ENCODE measurements around the gene CBX8.

CBX8 gene

DNA sequence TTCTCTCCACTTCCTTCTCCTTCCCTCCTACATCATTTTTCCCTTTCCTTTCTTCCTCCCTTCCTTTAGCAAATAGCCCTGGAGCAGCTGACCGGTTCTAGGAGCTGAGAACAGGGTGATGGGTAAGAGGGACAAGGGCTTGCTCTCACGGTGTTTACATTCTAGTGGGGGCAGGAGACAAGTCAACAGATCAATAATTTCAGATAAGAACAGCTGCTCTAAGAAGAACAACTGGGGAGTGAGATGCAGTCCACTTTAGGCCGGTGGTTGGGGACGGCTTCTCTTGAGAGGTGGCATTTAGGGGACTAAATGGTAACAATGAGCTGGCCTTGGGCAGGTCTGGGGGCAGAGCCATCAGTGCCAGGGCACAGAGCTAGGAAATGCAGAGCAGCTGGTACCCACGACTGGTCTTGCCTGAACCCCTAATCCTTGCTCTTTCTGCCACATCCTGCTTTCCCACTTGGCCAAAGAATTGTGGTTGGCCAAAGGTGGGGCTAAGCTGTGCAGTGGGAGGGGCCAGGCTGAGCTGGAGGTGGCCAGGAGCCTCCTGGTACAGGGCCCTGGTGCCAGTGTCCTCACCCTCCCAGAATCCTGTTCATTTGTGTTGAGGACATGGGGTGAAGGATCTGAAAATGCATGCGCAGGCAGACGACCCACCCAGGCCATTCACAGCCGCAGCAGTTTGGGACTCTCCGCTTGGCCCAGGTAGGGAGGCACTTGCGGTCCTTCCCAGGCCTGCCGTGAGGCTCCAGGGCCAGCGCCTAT, 24.6 kb upstream of the CBX8 start:
- no peak for DNase-seq (ENCODE audit: extremely low read depth in 1 of 2, low read depth in 1 of 2)

DNA sequence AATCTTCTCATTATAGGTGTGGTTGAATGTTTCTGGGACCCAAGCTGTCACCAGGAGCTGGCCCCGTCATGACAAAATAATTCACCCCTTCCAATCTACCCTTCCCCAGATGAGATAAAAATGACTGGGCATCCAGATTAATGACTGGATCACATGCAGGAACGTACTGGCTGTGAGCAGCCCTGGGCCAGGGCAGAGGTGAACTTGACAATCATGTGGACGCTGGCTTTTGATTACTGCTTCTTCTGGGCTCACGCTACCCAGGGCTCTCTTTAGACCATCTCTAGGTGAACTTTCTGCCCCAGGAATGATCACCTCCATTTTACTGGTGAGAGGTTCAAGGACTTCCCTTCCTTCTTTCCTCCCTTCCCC, 24.1 kb upstream of the CBX8 start:
- DNase-seq (ENCODE audit: extremely low read depth in 1 of 2, low read depth in 1 of 2): no peak

DNA sequence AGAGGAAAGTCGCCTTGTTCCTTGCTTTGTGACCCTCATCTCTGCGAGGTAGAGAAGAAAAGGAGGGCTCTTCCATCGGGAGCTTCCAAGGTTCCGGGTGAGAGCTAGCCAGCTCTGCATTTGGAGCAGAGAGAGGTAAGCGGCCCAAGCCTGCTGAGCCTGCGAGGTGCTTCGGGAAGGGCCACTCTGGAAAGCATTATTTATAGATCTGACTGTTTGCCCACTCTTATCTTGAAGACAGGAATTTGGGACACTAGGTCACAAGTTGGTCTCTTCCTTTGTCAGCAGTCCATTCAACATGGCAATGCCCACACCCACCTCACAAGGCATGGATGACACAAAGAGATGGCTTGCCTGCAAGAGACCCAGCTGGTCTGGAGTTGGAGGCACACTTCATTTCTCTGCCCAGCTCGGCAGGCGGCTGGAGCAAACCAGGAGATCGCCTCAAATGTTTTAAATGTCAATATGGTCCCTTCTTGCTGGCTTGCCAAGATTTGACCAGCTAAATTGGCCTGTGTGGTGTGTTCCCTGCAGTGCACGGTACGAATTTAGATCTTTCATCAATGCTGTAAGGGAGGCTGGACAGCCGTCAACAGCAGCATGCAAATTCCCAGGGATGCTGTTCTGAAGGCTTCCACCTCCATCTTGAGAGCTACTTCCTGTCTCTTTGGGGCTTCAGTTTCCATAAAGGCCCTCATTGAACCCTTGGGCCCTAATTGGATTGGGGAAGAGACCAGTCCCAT, 22.8 kb upstream of the CBX8 start:
- no peak for DNase-seq (ENCODE audit: extremely low read depth in 1 of 2, low read depth in 1 of 2)

DNA sequence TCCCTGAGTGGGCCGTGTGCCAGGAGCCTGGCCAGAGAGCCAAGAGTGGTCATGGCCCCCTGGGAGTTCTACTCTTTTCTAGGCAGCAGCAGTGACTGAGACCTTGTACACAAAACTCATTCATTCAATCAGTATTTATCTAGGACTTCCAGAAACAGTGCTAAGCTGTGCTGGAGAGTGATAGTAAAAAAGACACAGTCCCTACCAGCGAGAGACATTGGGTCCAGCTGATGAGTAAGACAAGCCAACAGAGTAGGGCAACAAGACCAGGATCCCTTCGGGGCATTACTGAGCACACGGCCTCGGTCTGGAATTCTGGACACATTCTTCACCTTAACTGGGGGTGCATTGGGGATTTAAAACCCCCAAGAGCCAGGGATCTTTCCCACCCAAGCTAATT, 22.2 kb upstream of the CBX8 start:
- no peak for DNase-seq (ENCODE audit: extremely low read depth in 1 of 2, low read depth in 1 of 2)

DNA sequence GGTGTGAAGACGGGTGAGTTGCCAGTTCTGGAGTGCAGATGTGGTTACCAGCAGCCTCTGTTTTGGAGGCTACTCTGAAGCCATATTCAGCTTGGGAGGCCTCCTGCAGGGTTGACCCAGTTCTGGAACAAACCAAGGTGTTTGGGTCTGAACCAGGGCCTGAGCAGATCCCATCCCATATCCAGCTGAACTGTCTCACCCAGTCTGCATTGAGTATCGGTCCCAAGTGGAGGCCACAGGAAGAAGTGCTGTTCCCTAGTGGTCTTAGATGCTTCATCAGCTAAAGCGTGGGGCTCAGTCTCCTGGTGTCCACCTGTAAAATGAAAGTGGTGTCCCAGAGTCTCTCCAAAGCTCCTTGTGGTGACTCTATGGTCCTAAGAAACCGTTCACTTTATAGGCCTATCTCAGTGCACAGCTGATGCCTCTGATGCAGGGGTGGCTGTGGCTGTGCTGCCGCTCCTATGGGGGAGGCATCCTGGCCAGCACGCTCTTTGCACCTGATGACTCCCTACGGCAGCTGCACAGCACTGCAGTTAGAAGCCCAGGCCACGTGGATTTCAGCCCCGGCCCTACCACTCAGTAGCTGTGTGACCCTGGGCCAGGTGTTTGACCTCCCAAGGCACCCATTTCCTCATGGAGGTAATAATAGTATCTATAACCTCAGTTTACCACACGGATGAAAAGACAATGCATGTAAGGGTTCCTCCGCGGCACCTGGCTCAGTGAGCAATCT, 21.3 kb upstream of the CBX8 start:
- no peak for DNase-seq (ENCODE audit: extremely low read depth in 1 of 2, low read depth in 1 of 2)

DNA sequence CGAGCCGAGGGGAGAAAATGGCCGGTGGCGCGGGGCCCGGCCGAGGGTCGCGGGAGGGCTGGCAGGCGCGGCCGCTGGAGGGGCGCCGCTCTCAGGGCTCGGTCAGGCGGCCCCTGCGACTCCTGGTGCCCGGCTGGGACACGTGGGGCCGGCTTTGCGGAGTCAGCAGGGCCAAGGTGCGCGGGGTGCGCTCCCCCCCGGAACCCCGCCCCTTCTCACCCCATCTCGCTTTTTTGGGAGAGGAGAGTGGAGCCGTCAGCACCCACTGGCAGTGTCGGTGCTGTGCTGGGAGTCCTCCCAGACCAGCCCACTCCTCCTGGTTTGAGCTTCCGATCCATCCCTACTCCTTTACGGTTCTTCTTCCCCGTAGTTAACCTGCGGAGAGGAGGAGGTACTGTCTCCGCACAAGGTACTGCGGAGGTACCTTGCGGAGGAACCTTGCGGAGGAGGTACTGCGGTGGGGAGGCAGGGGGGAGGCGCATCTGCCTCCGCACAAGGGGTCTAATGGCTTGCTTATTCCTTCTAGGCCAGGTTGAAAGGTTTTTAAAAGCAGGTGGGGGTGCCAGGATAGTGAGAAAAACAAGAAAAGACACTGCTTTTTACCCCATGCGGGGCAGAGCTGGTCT, 19.1 kb upstream of the CBX8 start:
- no peak for DNase-seq (ENCODE audit: extremely low read depth in 1 of 2, low read depth in 1 of 2)

DNA sequence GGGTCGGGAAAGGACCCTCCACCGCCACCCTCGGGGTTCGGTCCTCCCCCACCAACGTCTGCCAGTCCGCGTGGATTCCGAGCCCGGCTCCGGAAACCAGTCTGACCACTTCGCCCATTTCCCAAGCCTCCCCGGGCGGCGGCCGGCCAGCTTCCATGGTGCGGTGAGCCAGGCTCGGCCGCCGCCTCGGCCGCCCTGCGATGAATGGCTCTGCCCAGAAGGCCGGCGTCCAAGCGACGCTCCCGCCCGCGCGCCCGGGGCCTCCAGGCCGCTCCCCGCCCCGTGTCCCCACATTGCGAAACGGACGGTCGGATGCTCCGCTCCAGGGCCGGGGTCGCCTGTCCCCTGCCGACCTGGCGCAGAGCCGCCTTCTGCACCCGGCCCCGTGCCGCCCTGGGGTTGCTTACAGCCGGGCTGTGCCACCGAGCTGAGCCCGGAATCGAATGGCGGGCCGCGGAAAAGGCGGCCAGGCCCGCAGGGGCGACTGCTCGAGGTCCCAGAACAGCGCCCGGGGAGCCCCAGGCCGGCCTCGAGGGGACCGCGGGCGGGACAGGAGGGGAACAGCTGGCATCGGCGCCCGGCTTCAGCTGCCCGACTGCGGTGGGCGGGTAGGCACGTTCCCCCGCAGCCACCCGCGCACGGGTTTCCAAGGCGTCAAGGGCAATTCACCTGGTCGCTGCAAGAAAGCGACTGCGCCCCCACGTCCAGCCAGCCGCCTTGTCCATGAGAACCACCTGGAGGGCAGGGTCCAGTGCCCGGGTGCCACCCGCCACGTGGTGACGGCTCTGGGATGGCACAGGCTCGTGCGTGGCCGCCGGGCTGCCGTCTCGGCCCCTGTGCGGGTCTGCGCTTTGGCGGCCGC, 18.3 kb upstream of the CBX8 start:
- no peak for DNase-seq (ENCODE audit: extremely low read depth in 1 of 2, low read depth in 1 of 2)

DNA sequence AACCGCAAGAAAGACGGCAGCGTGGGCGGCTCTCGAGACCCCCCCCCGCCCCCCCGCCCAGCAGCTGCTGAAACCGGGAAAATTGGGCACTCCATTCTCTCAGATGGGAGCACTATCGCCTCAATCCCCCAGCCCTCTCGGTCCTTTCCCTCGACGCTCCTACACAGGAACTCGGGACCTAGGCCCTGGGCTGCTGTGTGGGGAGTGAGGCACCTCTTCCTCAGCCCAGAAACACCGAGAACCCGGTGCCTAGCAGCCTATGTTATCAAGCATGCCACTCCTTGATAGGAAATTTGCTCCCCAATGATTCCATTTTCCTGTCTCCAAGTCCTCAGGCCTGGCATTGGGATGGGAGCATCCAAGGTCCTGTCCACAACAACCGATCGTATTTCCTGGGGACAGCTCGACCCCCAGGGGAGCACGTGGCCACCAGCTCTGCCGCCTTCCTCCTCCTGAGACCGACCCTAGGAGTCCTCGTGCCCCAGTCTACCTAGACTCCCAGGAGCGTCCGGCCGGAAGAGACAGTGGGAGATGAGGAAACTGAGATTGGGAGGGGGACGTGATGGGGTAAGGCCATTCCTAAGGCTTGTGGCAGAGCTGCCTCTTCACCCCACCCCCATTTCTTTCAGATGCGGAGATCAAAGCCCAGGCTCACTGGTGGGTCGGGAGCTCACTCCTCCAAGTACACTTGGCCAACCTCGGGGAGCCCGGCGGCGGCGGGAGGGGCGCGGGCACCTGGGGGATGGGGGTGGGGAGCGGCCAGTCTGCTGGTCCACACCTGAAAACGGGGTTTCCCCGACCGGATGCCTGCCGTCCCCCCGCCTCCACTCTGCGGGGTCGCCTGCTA, 17.5 kb upstream of the CBX8 start:
- no peak for DNase-seq (ENCODE audit: extremely low read depth in 1 of 2, low read depth in 1 of 2)

DNA sequence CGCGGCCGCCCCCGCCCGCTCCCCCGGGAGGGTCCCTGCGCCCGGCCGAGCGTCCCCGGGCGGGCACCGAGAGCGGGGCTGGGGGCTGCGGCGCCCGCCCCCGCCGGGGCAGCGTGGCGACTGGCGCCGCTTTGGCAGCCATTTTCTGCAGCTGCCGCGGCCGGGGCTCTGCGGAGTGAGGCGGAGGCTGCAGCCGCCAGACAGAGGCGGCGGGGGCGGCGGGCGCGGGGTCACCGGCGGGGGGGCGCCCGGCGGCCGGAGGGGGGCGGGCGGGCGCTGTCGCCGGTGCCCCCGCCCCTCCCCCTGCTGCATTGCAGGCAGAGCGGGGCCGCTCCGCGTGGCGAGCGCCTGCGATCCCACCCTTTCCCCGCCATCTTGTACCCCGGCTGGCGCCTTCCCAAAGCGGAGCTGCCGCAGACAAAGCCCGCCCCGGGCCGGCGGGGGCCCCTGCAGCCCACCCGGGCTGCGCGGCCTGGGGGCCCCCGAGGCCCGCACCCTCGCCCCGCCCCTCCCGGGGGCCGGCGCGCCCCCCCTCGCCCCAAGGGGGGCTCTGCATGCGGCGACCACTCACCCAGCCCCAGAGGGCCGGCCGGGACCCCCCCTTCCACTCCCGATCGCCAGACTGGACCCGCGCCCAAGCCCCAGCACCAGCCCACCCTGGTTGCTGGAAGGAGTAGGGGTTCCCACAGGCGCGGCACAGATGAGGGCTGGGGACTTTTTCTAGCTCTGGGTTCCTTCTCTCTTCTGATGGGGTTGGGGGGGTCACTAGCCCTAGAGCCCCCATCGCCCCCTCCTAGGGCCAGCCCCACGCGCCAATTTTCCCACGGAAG, 16.6 kb upstream of the CBX8 start:
- no peak for DNase-seq (ENCODE audit: extremely low read depth in 1 of 2, low read depth in 1 of 2)

DNA sequence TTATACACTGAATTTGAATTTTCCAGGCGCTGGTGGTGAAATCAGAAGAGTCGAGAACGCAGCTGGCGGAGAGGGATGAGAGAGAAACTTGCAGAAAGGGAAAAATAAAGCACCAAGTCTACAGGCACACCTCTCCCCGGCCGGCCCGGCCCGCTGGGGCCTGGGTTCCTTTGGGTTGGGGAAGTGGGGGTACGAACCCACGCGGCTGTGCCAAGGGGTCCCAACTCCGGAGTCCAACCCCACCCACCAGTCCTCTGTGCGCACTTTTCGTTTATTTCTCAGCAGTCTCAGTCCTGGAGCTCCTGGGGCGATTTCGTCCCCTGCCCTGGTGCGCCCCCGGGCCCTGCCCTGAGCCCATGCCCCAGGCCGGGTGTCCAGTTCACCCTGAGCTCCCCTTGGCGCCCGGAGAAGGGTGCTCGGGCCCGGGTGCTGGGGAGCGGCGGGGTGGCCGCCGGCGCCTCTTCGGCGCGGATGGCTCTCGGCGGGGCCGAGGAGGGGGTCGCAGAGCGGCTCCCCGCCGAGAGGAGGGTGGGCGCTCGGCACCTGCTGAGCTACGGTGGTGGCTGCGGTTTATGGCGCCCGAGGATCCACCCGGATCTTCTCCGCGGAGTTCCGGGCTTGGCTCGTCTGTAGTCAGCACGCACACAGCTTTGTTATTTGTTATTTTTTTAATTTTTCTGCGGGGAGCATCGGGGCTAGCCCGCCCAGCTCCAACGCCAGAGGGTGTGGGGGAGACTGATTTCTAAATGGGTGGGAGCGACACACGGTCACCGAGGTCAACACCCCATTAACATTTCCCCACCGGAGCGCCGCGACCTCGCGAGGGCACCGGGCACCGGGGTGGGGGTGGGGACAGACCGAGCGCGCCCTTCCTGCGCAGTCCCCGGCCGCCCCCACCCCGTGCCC, 15.7 kb upstream of the CBX8 start:
- no peak for DNase-seq (ENCODE audit: extremely low read depth in 1 of 2, low read depth in 1 of 2)

DNA sequence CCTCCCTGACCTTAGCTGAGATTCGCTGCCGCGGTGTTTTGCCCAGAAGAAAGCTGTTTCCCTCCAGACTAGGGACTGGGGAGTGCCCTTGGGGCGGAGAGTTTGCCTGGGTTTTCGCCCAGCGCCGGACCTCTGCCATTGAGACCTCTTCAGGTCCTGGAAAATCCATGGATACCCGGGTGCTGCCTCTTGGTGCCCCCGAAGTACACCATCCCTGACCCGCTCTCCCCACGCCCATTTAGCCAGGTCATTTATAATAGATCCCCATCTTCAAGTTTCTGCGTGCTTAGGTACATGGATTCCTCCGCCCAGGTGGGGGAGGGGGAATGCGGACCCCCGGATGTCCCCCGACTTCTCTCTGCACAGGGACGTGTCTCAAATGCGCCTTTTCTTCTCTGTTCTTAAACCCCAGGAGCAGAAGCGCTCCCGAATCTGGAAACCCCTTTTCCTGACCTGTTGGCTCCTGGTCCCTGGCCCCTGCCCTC, 15.0 kb upstream of the CBX8 start:
- DNase-seq (ENCODE audit: extremely low read depth in 1 of 2, low read depth in 1 of 2): no peak

DNA sequence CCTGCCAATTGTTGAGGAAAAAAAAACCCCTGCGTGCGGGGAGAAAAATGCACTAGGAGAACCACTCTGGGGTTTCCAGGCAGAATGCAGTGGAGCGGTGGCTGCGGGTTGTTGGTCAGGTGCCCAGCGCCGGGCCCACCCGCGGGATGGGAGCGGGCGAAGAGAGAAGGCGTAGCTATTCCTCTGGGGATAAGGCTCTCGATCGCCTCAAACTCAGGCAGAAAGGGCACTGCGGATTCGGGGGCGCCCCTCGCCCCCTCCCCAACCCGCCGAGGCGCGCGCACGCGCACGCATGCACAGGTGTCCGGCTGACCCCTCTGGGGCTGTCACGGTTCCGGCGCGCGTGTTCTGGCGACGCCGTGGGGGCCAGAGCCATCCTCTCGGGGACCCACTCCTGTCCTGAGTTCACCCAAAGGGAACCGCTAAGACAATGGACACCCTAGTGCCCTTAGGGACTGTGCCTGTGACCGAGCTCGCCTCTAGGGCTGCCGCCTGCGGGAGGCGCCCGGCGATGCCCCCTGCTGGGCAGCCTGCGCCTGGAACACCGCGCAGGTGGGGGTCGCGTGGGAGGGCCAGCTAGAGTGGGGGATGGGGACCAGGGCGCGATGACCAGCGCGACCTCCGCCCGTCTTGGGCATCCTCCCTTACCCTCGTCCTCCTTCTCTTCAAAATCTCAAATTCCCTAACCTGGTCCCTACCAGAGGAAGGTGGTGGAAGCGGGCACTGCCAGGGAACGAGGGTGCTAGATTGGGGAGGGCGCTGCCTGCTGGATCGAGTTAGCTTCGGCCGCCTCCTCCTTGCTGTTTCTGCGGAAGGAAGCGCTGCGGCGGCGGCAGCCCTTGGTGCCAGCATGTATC, 14.4 kb upstream of the CBX8 start:
- no peak for DNase-seq (ENCODE audit: extremely low read depth in 1 of 2, low read depth in 1 of 2)

DNA sequence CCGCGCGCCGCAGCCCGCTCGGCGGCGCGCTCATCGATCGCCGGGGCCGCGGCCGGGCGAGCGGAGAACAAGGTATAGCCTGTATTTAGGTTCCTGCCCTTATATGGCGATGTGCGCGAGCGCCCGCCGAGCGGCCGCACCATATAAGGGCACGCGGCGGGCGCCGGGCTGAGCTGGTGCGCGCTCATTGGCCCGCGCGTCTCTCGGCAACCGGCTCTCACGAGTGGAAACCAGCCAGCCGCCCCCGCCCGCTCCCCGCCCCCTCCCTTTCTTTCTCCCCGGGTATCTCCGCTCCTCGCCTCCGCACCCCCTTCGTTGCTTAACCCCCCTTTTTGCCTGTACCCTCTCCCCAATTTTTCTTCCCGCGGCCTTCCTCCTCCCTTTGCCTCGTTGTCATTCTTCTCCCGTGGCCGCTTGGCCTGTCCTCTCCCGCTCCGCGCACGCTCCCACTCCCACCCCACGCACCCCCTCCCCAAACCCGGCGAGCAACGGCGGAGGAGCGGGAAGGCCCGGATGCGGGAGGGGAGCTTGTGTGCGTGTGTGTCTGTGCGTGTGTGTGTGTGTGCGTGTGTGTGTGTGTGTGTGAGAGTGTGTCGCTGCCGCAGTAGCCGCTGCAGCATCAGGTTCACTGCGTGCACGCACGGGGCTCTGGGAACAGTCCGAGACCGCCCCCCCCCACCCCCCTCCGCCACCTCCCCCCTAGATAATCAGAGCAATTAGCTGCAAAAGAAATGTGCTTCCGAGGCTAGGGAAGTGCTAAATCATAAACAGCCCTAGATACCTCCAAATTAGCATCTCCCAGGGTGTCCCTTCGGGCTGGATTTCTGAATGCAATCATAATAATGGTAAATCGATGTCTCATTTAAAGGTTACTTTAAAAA, 13.5 kb upstream of the CBX8 start:
- DNase-seq (ENCODE audit: extremely low read depth in 1 of 2, low read depth in 1 of 2): peak; percentile 40 to 70

DNA sequence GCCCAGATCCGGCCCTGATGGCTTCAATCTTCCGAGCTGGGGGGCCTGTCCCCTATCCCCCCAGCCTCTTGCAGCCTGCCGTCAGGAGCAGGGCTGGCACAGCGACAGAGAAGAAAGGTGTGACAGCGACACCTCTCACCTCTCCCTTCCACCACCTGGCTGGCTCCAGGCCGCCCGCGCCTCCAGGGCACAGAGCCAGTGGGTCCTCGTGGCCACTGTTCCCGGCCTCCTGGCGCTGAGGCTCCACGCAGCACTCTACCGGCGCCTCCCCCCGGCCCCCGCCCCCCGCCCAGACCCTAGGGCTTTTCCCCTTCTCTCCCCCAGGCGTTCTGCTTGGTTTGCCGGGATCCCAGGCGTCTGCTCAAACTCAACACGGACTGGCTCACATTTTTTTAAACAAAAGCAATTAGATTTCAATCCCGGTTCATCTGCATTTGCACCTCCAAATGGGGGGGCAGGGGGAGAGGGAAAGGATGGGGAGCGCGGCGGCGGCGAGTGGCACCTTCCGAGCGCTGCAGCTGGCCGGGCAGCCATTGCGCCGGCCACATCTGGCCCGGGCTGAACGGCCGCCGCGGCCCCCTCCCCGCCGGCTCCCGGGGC, 12.8 kb upstream of the CBX8 start:
- no peak for DNase-seq (ENCODE audit: extremely low read depth in 1 of 2, low read depth in 1 of 2)
